Bone marrow (tissue), 2 donors: ENCODE data around the gene KCTD19.
A peak's percentile ranks its signal among the peaks of the same experiment; 100 is the strongest.

ENCODE experiments used
- DNase-seq, 2 donors: peaks; one replicate each; lab custom pipeline; 2025; lab: John Stamatoyannopoulos, UW

KCTD19 gene

DNA sequence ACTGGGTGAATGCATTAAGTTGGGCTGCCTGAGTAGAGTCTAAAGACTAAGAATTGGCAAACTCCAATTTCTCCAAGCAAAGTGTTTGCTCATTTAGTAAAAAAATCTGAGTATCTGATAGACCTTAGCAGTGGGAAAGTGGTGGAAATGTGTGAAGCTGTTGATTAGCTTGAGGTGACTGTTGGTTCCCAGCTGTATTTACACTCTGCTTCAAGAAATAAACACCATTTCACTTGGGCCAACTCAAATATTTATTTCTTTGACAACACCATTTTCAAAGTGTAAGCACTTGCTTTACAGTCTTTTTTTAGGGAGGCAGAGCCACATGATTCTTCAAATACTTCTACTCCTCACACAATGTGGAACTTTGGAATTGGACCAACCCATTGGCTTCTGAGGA is 8.7 kb downstream of the KCTD19 start:
- no peak for DNase-seq

- no peak for DNase-seq
Measured at GRCh38 chr16:67312719-67313118, 13.8 kb downstream of the KCTD19 start.

GRCh38 chr16:67311607-67312488 is 14.7 kb downstream of the KCTD19 start:
- peak in 1 of 2 donors; percentile 2 for DNase-seq

- no peak for DNase-seq
Measured at GRCh38 chr16:67310561-67310960, 16.0 kb downstream of the KCTD19 start.

DNA sequence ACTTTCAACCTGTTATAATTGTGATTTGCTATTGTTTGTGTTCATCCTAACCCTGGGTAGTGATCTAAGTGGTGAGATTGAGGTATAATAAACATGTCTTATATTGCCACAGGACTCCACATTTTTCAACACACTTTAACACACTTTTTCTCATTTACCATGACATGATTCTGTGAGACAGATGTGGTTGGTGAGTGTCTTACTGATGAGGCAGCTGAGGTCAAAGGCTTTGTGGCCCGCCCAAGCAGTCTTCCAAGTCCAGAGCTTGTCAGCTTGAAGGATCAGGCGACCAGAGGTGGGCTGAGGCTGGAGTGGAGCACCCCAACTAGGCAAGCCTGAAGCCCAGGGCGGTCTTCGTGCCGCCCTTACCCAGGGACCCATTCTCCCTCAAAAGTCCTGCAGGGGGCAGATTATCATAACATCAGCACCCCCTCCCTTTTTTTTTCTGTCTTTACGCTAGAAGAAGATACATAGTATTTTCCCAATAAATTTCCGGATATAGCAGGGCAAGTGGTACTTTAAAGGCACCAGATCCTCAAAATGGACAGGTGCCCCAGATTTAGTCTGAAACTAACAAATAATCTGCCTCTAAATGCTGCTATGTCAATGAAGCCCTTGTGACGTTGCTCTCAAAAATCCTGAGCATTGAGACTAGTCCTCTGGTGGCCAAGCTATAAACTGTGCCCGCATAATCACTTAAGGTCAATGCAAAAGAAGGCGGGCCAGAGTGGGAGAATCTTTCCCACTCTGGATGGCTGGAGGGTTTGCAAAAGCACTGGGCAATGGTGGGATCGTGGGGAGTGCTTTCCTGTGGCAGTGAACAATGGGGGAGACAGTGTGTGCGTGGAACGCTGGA is 21.1 kb downstream of the KCTD19 start:
- DNase-seq: no peak

- no peak for DNase-seq
Measured at GRCh38 chr16:67304020-67304419, 22.5 kb downstream of the KCTD19 start.

GRCh38 chr16:67302970-67303369 is 23.6 kb downstream of the KCTD19 start:
- DNase-seq: no peak

- no peak for DNase-seq
Measured at GRCh38 chr16:67302076-67302475, 24.5 kb downstream of the KCTD19 start.

DNA sequence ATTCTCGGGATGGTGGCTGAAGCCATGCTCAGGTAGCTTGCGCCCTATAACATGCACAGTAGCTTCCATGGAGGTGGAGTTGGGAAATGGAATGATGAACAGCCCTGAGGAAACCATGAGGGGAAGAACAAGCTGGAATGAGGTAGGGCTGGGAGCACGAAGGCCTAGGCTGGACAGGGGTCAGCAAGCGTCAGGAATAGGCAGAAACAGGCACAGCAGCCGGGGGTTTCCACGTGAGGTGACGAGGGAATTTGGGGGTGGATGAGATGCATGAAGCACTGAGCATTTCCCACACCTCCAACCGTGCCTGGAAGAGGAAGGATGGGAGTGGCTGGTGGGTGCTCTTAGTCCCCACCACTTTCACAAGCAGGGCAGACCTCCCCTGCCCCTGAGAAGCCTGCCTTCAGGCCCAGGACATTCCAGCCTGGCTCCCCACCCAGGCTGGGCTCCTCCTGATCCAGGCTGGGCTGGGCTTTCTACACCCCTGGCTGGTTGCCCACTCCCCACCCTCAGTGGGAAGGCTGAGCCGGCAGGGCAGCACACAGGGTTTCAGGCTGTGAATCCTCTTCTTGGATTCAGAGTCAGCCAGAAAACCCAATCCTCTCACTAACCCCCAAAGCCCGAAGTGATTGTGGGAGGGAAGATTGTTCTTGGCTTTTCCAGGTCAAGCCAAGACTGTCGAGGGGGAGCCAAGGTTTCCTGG is 25.3 kb downstream of the KCTD19 start:
- no peak for DNase-seq

- no peak for DNase-seq
Measured at GRCh38 chr16:67299269-67299668, 27.3 kb downstream of the KCTD19 start.

DNA sequence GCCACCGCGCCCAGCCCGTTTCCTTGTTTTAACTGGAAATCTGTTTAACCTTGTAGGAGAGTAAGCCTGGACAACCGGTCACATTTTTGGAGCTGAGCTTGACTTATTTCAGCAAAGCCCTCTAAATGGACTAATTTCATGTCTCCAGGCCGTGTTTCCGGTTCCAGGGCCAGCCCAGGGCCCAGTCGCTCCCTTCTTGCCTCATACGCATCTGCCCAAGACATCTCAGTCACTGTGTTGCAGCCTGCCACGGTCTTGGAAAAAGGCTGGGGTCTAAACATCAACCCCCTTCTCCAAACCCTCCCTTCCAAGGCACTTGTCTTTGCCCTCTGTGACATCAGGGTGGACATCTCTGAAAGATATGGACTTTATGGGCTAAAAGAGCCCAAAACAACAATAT is 28.3 kb downstream of the KCTD19 start:
- no peak for DNase-seq

DNA sequence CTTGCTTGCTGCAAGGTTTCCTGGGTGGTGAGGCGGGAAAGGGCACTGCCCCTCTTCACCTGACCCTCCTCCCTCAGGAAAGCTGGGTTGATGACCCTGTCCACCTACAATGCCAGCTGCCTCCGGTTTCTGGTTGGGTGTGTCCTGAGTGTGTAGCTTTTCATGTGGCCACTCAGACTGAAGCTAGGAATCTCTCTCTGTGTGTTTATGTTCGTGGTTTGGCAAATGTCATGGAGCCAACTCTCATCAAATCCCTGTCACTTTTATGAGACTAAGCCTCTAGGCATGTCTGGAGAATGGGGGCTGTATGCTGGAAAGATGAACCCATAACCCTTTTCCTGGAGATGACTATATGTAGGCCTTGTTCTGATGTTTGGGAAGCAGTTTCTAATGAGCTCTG is 30.1 kb downstream of the KCTD19 start:
- DNase-seq: no peak

- DNase-seq: no peak
Measured at GRCh38 chr16:67294938-67295361, 31.6 kb downstream of the KCTD19 start.

- no peak for DNase-seq
Measured at GRCh38 chr16:67294171-67294757, 32.3 kb downstream of the KCTD19 start.

DNA sequence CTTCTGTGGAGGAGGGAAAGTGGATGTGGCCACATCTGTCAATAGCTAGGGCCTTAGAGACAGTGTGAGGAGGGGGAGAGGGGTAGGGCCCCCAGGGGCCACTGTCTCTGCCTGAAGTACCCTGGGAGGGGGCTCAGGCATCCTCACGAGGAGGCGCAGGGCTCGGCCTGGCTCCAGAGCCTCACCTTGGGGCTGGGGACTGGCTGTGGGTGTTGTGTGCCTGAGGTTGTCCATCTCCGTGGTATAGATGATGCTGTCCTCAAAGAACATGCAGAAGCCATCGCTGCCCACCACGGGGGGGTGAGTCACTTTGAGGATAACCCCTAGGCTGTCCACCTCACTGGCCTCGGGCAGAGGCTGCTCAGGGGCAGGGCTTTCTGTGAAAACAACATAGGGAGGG is 35.1 kb downstream of the KCTD19 start:
- no peak for DNase-seq

GRCh38 chr16:67287960-67288359 is 38.6 kb downstream of the KCTD19 start:
- no peak for DNase-seq

DNA sequence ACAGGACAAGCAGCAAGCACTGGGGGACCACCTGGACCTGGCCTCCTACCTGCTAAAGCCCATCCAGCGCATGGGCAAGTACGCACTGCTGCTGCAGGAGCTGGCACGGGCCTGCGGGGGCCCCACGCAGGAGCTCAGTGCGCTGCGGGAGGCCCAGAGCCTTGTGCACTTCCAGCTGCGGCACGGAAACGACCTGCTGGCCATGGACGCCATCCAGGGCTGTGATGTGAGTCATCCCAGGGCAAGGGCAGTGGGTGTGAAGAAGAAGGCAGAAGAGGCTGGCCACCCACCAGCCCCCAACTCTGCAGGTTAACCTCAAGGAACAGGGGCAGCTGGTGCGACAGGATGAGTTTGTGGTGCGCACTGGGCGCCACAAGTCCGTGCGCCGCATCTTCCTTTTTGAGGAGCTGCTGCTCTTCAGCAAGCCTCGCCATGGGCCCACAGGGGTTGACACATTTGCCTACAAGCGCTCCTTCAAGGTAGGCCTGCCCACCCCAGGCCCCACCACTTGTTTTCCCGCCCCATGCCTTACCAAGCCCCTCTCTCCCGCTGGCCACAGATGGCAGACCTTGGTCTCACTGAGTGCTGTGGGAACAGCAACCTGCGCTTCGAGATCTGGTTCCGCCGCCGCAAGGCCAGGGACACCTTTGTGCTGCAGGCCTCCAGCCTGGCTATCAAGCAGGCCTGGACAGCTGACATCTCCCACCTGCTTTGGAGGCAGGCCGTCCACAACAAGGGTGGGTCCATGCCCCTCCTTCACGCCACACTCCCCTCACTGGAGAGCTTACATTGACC is 39.9 kb downstream of the KCTD19 start:
- DNase-seq: no peak

- DNase-seq: no peak
Measured at GRCh38 chr16:67284699-67285646, 41.6 kb downstream of the KCTD19 start.

GRCh38 chr16:67283826-67284555 is 42.5 kb downstream of the KCTD19 start:
- no peak for DNase-seq
